D721Med (cell line): ENCODE results near the gene RAMP2.

Experiments used
- DNase-seq: peaks from one replicate; pipeline ENCODE4 v3.0.0; 2011; ENCODE audit warnings: low spot score; ENCODE audit not compliant: insufficient read length
- FAIRE-seq: peaks from 2 replicates; lab custom pipeline; 2011; peaks lifted over from hg19 to GRCh38; lab: Jason Lieb, UNC
- CTCF ChIP-seq: IDR thresholded peaks from 2 replicates; pipeline ENCODE4 v1.5.1; 2012; ENCODE audit warnings: mild to moderate bottlenecking, control low read depth; ENCODE audit not compliant: insufficient read depth; ENCODE audit errors: missing control alignments

The RAMP2 gene

GRCh38 chr17:42744283-42744805, 16.7 kb upstream of the RAMP2 start:
- DNase-seq, result peak; percentile 46
- FAIRE-seq, result no peak
- TF ChIP-seq CTCF, result no peak

- no peak for TF ChIP-seq CTCF
- peak; percentile 98 for DNase-seq
- FAIRE-seq, result no peak
Observed at GRCh38 chr17:42744806-42745617, 16.0 kb upstream of the RAMP2 start, which contains the start of gene EZH1. TSS of gene EZH1 (minus strand) at chr17:42745040. CDS start at chr17:42728941, 16,099 bp downstream.

- no peak for TF ChIP-seq CTCF
- FAIRE-seq (no peak), DNase-seq (no peak)
Observed at GRCh38 chr17:42748202-42748907, 12.7 kb upstream of the RAMP2 start.

GRCh38 chr17:42748908-42749798, 11.9 kb upstream of the RAMP2 start:
- no peak for TF ChIP-seq CTCF
- no peak for FAIRE-seq
- no peak for DNase-seq

GRCh38 chr17:42750739-42751344, 10.2 kb upstream of the RAMP2 start:
- DNase-seq (no peak), FAIRE-seq (no peak)
- TF ChIP-seq CTCF, result no peak

GRCh38 chr17:42751628-42752027, 9.4 kb upstream of the RAMP2 start:
- TF ChIP-seq CTCF, result no peak
- DNase-seq (no peak), FAIRE-seq (no peak)
